Measurements from ENCODE around the gene BCAN. TPM values are rescaled to one million over a fixed set of nuclear protein-coding genes. Genes with fewer than 3 reads are reported as not detected.

BCAN gene
- polyA plus RNA-seq, 2 of the 4 experiments (the other 2 are of a cell fraction) = not detected

DNA sequence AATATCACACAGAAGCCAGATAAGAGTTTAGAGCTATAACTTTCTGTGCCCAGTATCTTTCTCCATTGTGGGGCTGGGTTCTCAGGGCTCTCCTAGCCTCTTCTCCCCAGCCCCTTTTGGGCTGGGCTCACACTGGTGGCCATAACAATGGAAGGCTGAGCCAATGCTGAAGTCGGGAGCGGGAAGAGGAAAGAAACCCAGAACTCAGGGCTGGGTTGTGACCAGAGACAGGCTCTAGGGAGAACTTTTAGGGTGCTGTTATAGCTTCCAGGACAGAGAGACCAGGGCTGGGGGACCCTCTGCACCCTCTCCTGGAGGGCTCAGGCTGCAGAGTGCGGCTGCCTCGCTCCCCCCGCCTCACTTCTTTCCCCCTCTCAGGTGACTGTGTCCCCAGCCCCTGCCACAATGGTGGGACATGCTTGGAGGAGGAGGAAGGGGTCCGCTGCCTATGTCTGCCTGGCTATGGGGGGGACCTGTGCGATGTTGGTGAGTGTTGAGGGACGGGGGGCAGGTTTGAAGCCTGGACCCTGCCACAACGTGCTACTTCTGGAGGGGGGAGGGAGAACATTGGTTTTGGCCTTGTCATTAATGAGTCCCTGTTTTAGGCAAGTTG is 14.1 kb downstream of the BCAN start:
- FAIRE-seq (no peak), ATAC-seq (no peak), DNase-seq (ENCODE audit: low read depth in 1 of 2, low spot score in 1 of 2) (no peak)
- H3K9me3 ChIP-seq = no peaks in the 10 kb centered on the region
- POLR2A ChIA-PET = no interaction called here
- H3K4me3 ChIP-seq = no peak overlapping the region
- no peak overlapping the region for H3K27ac ChIP-seq
- H3K4me2 ChIP-seq = no peak overlapping the region
- CTCF ChIA-PET = interaction anchor here (0.7 to 15.2 kb wide), 11 partner anchors 11 to 272 kb away, joined by 3 to 402 read pairs (median 5); partner anchors contain the start of genes HAPLN2 and NES
- 90% methylated on average over 6 of the region's 9 CpGs for WGBS (ENCODE audit: missing lambda C conversion rate)
- no peak for TF ChIP-seq MAZ (IDR thresholded peaks at IDR 0.05; ENCODE audit: borderline replicate concordance, low read depth, low read length)
- TF ChIP-seq GATA3 (IDR thresholded peaks at IDR 0.05; ENCODE audit: borderline replicate concordance) = no peak
- peaks cover 28% of the 10 kb centered on the region for H3K4me1 ChIP-seq

DNA sequence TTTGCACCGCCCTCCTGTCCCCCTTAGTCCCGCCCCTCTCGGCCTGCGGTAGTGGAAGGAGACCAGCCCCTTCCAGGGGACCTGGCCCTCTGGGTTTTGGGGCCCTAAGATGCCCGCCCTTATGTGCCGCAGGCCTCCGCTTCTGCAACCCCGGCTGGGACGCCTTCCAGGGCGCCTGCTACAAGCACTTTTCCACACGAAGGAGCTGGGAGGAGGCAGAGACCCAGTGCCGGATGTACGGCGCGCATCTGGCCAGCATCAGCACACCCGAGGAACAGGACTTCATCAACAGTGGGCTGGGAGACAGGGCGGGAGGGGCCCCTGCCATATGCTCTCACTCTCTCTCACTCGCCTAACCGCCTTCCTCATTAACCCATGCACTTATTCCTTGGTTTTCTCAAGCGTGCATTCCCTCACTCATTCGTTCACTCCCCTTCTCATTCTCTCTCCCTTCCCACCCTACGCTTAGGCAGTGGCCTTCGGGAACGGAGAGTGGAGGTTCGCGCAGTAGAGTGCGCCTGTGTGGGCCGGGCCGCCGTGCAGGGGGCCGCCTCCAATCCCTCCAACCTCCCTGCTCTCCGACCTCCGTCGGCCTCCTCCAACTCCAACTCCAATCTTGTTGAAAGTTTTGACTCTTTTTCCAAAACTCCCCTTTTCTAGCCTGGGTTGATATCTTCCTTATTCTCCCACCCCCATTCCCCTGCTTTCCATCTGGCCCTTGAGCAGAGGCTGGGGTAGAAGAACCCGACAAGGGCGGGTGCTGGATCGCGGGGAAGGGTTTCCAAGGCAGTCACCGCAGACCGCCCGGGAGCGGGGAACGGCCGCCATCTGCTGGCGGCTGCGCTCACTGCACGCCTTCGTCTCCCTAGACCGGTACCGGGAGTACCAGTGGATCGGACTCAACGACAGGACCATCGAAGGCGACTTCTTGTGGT is 15.2 kb downstream of the BCAN start:
- peak; percentile 80 for TF ChIP-seq CTCF (IDR thresholded peaks at IDR 0.05)
- TF ChIP-seq SMC3 (IDR thresholded peaks at IDR 0.05) = peak; percentile 68
- TF ChIP-seq RCOR1 (IDR thresholded peaks at IDR 0.05; ENCODE audit: low read depth, low read length) = no peak
- TF ChIP-seq MAX (IDR thresholded peaks at IDR 0.05) = 0 out of 2 replicates have a peak, but pooled peaks have one; percentile 30
- peak; percentile 68; the same call in 1 of the 2 replicates for TF ChIP-seq KDM5A (IDR thresholded peaks at IDR 0.05)
- TF ChIP-seq FOXS1 (CRISPR knock-in tag; IDR thresholded peaks at IDR 0.05) = no peak
- TF ChIP-seq FOSB (CRISPR knock-in tag; IDR thresholded peaks at IDR 0.05) = no peak
- peak; percentile 71 to 76 for TF ChIP-seq RAD21 (conservative IDR thresholded peaks at IDR 0.05 in 1 of 2, IDR thresholded peaks at IDR 0.05 in 1 of 2)
- Histone ChIP-seq H3K4me1 (peaks cover 35% of the 10 kb centered on the region), H3K9me3 (no peaks in the 10 kb centered on the region), H3K4me3 (no peak overlapping the region), H3K27ac (peak overlapping the region in 1 of 2 experiments; percentile 62; a peak in 2 of 6 replicates), H3K4me2 (peak overlapping the region; percentile 55)
- 51% methylated on average over 52 of the region's 54 CpGs for WGBS (ENCODE audit: missing lambda C conversion rate)
- FAIRE-seq = no peak
- CTCF ChIA-PET = interaction anchor here (0.6 to 15.2 kb wide), 29 partner anchors 8 to 370 kb away, joined by 3 to 402 read pairs (median 4); partner anchors contain the start of genes BCAN, HAPLN2 and NES
- DNase-seq (ENCODE audit: low read depth in 1 of 2, low spot score in 1 of 2) = peak; percentile 44 to 80
- peak; percentile 14 to 49; a peak in 3 of 6 replicates for ATAC-seq
- POLR2A ChIA-PET = no interaction called here

GRCh38 chr1:156657741-156658319 is 15.9 kb downstream of the BCAN start:
- FAIRE-seq (no peak), DNase-seq (ENCODE audit: low read depth in 1 of 2, low spot score in 1 of 2) (no peak), ATAC-seq (no peak)
- Histone ChIP-seq H3K4me2 (peak overlapping the region; percentile 55), H3K9me3 (no peaks in the 10 kb centered on the region), H3K4me3 (0 out of 3 replicates have a peak overlapping the region, but pooled peaks have one; percentile 7), H3K27ac (peak overlapping the region in 1 of 2 experiments; percentile 62; a peak in 2 of 6 replicates), H3K4me1 (peaks cover 41% of the 10 kb centered on the region)
- TF ChIP-seq RAD21 (conservative IDR thresholded peaks at IDR 0.05 in 1 of 2, IDR thresholded peaks at IDR 0.05 in 1 of 2) (0 out of 5 replicates have a peak, but pooled peaks of 1 of the 2 experiments have one; percentile 6), RCOR1 (IDR thresholded peaks at IDR 0.05; ENCODE audit: low read depth, low read length) (no peak)
- POLR2A ChIA-PET = no interaction called here
- CTCF ChIA-PET = interaction anchor here (0.6 to 15.2 kb wide), 25 partner anchors 9 to 369 kb away, joined by 3 to 402 read pairs (median 4); partner anchors contain the start of genes BCAN, HAPLN2 and NES
- WGBS (ENCODE audit: missing lambda C conversion rate) = 37% methylated on average over 12 of the region's 15 CpGs

- FAIRE-seq (no peak), DNase-seq (ENCODE audit: low read depth in 1 of 2, low spot score in 1 of 2) (no peak), ATAC-seq (no peak)
- Histone ChIP-seq H3K4me2 (no peak overlapping the region; the same call in 2 of the 3 replicates), H3K9me3 (no peaks in the 10 kb centered on the region), H3K27ac (no peak overlapping the region), H3K4me1 (peaks cover 48% of the 10 kb centered on the region), H3K4me3 (no peak overlapping the region)
- WGBS (ENCODE audit: missing lambda C conversion rate) = 87% methylated on average over 8 of the region's 14 CpGs
- ChIA-PET POLR2A (no interaction called here), CTCF (interaction anchor here (0.9 to 15.2 kb wide), 22 partner anchors 9 to 281 kb away, joined by 3 to 402 read pairs (median 4); partner anchors contain the start of genes BCAN, HAPLN2 and NES)
- TF ChIP-seq JUNB (IDR thresholded peaks at IDR 0.05) (no peak), FOSL2 (IDR thresholded peaks at IDR 0.05) (no peak), FOSL2 (CRISPR knock-in tag; IDR thresholded peaks at IDR 0.05) (no peak), RCOR1 (IDR thresholded peaks at IDR 0.05; ENCODE audit: low read depth, low read length) (no peak), POLR2A (IDR thresholded peaks at IDR 0.05; ENCODE audit: low read length) (no peak), CHD2 (IDR thresholded peaks at IDR 0.05; ENCODE audit: low read length, partially characterized antibody) (no peak), RFX5 (IDR thresholded peaks at IDR 0.05) (no peak), NFE2L2 (conservative IDR thresholded peaks at IDR 0.05; ENCODE audit: low read length) (no peak), GATA3 (IDR thresholded peaks at IDR 0.05; ENCODE audit: borderline replicate concordance) (no peak), HMGXB4 (CRISPR knock-in tag; IDR thresholded peaks at IDR 0.05; ENCODE audit: borderline replicate concordance) (no peak), RAD21 (conservative IDR thresholded peaks at IDR 0.05 in 1 of 2, IDR thresholded peaks at IDR 0.05 in 1 of 2) (no peak), ZFP36 (IDR thresholded peaks at IDR 0.05; ENCODE audit: borderline replicate concordance, partially characterized antibody) (no peak)
These were observed 16.6 kb downstream of the BCAN start for GRCh38 chr1:156658496-156658895.

Measured in A549 (cell line).